ENCODE data around the gene STXBP4.

The STXBP4 gene

GRCh38 chr17:55134486-55135157, 166.1 kb downstream of the STXBP4 start:
- DNase-seq, result no peak

DNA sequence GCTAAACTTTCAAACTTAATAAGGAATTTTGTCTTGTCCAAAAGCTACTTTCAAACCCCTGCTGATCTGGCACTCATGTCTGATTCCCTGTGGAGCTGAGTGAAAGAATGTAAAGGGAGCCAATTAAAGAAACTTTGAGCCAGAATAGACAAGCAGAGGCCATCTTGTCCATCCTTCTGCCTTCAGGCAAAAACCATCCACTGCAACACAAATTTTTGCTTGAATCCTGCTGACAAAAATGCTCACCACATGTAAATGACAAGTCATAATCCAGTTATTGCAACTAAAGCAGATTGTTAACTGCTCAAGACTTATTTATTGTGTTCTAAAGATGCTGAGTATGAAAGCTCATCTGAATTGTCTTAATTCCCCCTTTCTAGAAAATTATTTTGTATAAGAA, 172.2 kb downstream of the STXBP4 start:
- no peak for DNase-seq

DNA sequence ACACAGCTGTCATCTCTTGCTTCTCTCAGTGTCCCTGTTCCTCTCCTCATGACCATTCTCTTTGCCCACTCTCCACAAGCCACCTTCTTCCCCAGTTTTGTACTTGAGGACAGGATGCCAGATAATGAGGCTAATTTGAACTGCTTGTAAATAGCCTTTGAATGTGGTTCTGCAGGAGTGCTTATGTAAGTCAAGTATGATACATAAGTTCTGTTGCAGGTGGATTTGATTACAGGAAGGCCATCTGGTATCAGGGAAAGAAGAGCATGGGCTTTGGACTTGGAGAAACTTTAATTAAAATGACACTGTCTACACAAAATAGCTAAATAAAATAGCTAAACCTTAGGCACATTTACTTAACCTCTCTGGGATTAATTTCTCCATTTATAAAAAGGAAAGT, 176.0 kb downstream of the STXBP4 start:
- no peak for DNase-seq

DNA sequence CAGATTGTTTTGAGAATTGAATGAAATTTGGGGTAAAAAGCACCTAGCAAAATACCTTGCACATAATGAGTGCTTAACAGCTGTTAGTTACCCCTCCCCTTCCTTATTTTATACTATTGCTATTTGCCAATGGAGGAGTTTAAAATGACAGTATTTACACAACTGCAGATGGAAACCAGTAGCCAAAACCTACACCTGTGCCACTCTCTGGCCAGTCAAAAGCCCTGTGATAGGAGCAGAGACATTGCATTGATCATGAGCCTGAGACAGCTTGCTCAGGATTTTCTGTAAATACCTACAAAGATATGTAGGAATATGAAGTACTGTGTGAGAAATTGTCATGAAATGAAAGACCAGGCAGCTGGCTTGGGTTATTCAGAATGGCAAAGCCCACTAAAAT, 180.9 kb downstream of the STXBP4 start:
- DNase-seq, result no peak

GRCh38 chr17:55152236-55152635, 183.7 kb downstream of the STXBP4 start:
- no peak for DNase-seq

- no peak for DNase-seq
Measured at GRCh38 chr17:55154101-55154500, 185.5 kb downstream of the STXBP4 start.

DNA sequence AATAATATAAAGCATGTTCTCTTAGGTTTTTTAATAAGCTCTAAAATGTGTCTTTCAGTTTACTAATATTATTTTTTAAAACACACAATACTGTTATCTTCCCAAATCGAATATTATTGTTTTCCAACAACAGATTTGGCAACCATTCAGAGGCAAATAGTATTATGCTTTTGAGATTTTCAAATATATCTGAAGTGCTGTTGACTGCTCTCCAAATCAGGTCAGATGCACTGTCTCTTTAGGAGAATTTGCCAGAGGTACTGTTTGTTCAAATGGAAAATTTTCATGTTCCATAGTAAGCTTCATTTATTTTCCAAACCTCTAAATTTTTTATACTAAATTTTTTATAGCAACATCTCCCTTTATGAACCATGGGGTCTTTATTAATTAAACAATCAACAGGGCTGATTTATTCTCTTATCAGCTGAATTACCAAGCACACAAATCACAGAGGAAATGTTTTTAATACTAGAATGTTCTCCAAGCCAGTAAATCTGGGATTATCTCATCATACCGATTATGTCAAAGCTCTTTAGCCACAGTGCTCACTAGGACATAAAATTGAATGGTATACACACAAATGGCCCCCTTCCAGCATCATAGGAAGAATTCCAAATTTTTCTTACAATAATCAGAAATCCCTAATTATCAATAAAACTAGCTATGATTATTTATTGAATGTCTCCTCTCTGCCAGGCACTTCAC, 187.4 kb downstream of the STXBP4 start:
- peak in 1 of 2 experiments; percentile 22 for DNase-seq

DNA sequence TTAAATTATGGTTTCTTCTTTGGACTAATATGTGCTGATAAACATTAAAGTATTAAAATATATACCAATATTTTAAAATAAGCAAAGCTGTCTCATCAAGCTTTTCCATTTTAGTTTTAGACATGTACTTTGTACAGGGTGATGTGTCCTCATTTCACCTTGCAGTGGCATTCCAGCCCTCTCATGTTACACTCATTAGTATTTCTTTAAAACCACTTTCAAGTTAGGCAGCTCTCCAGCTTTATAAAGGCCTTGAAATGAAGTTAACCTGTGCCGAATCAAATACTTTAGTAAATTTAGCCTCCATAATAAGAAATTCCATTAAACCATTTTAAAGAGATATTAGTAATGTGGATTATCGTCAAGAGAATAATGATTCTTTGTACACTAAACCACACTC, 188.6 kb downstream of the STXBP4 start:
- no peak for DNase-seq

DNA sequence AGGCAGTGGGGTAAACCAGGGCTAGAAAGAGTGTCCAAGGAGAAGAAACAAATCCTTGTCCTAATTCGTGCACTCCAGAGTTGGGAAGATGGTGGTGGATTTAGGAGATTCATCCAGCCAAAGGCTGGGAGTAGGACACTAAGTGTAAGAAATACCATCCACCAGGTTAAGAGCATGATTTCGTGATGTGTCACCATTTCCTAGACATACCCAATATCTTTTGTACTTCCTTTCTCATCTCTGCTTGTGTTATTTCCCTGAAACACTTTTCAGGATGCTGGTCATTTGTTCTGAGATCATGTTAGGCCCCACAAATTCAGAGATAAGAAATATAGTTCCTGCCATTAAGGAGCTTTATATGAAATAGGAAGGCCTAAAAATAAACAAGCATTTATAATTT, 189.9 kb downstream of the STXBP4 start:
- DNase-seq, result no peak

DNA sequence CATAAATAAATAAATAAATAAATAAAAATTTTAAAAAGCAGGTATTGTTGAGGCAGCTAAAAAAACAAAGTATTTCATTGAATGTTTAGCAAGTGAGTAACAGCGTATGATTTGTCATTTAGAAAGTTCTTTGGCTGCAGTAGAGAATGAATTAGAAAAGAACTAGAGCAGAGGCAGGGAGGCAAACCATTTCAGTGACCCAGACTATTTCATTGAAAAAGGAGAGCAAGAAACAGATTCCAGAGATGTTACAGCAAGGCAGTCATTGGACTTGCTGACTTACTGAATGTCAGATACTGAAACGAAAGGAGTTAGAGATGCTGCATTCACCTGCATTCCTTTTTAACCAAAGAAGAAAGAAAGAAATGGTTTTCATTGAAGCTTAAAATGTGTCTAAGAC, 190.7 kb downstream of the STXBP4 start:
- no peak for DNase-seq

- DNase-seq, result no peak
Measured at GRCh38 chr17:55160501-55160900, 191.9 kb downstream of the STXBP4 start.

DNA sequence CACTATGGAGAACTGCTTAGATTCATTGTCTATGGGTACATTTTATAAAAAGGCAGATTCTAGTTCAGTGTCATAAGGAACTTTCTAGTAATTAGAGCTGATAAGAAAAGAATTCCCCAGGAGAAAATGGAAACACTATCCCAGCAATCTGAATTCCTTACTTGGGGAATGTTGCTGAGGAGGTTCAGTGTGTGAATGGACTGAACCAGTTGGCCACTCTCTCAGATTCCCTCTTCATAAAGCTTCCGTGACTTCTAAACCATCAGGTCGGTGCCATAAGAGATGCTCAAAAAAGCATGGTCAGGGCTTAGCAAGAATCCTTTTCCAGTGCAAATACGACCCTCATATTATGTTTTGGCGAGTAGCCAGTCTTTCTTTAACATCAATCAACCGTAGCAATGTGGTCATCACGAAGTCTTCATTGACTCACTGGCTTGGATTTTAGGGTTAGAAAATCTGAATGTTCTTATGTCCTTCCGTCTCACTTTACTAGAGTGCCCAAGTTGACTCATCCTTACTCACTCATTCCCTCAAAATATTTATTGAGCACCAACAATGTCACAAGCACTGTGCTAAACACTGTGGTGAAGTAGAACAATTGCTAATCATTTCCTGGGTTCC, 193.5 kb downstream of the STXBP4 start:
- no peak for DNase-seq

DNA sequence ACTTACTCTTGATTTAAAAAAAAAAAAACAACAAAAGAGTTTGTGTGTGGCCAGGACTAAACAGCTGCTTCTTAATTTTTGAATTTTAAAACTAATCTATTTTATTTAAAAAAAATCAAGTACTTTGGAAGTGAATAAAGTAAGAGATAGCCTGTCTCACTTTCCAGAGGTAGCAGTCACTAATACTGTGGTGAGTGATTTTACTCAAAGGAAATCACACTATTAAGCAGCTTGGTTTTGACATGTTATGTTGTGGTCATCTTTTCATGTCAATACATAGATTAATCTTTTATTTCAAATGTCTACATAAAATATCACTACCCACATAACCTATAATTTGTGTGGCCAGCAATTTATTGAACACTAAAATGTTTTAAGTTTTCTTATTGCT, 194.0 kb downstream of the STXBP4 start:
- DNase-seq, result no peak

DNA sequence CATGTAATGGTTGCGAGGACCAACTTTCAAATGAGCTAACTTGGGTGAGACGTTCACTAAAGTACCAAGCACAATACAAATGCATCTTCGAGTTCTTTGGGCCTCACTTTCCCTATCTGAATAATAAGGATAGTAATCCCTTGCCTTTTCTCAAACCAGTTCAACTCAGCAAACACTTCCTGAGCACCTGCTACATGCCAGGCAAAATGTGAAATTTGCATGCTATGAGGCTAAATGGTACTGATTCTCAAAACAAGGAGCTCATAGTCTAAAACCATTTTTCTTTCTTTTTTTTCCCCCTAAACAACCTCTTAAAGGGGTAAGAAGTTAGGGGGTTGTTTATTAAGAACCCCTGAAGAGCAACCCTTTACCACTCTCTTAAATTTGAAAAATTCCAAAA, 194.8 kb downstream of the STXBP4 start:
- no peak for DNase-seq

GRCh38 chr17:55166506-55166905, 197.9 kb downstream of the STXBP4 start:
- no peak for DNase-seq

DNA sequence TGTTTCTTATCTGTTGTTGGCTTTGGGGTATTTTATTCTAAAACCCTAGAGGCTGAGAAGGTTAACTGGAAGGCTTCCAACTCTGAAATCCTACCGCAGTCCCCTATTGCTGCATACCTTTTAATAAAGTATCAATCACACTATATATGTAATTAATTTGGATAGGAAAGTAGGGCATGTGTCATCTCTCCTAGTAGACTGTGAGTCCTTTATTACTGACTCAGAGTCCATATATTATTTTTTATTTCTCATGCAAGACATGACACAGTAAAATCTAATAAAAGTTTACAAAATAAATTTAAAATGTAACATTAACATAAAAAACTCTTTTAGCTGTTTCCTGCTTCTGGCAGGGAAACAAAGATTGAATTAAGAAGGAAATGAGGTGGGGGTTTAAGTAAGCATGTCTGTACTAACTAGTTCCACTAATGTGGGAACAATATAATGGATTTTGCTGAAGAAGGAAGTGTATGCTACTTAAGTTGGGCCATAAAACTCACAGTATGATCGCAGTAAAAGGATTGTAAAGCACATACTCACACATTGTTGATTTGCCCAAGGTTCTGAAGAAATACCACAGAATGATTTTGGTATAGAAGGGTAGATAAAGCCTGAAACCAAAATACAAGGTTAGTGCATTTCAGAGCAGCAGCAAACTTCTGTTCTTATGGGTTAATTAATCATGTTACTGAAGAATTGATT, 198.6 kb downstream of the STXBP4 start:
- no peak for DNase-seq

- no peak for DNase-seq
Measured at GRCh38 chr17:55168958-55169687, 200.6 kb downstream of the STXBP4 start.

- no peak for DNase-seq
Measured at GRCh38 chr17:55171634-55172328, 203.2 kb downstream of the STXBP4 start.

DNA sequence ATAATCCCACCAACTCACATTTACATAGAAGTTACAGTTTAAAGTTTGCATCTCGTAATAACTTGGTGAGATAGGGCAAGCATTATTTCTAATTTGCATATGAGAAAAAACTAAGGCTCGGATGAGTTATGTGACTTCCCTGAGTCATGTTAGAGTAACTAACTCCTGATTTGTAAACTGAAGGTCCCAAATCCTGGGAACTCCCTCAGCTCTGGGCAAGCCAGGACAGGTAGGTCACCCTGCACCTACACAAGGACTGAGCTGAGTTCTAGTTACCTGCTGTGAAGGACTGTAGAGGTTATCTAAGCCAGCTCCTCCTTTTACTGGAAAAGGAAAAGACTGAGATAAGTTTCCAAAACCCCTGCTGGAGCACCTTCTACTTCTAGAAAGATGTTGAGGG, 204.0 kb downstream of the STXBP4 start:
- DNase-seq, result no peak

DNA sequence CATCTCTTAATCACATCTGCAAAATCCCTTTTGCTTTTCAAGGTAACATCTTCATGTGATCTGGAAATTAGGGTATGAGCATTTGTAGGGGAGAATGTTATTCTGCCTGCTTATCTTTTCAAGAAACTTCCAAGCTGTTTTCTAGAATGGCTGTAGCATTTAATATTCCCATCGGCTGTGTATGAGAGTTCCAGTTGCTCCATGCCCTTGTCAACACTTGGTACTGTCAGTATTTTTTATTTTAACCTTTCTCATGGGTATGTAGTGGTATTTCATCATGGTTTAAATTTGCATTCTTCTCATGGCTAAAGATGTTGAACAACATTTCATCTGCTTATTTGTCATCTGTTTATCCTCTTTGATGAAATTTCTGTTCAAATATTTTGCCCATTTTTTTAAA, 205.6 kb downstream of the STXBP4 start:
- DNase-seq, result no peak

- no peak for DNase-seq
Measured at GRCh38 chr17:55175788-55176427, 207.3 kb downstream of the STXBP4 start.
